K562 (cell line): Measurements from ENCODE around the gene VAMP4. TPM values are rescaled to one million over a fixed set of nuclear protein-coding genes. Genes with fewer than 3 reads are reported as not detected.

Experiments
- ATAC-seq: fragments of 200-7000 bp; cut with Tn5 transposase; 3 replicates; pipeline ENCODE4 v1.9.1; 2020; ENCODE audit warnings: moderate library complexity
- BruUV-seq: library from RNA; stranded (reverse); fragments of 400-500 nt; replicated peaks from 2 replicates; lab custom pipeline; 2021; lab: Mats Ljungman, UMichigan
- CTCF ChIA-PET: fragments of 300-600 bp; formaldehyde crosslinking; extraction: SDS; loops from one replicate; lab custom pipeline; 2021; ENCODE audit warnings: low intra/inter-chr PET ratio; lab: Yijun Ruan, JAX
- POLR2A ChIA-PET: fragments of 300-600, 350-650 bp; sonication (Branson Sonifier 250); formaldehyde crosslinking; extraction: SDS; loops from one replicate; lab custom pipeline; 2021; ENCODE audit warnings: antibody characterized with exemption, inconsistent platforms; lab: Yijun Ruan, JAX
- DNase-seq, 4 experiments: peaks; one replicate each; pipeline versions ENCODE4 v3.0.0 to v3.0.0-alpha.2; 2011 to 2018; ENCODE audit warnings: low spot score in 3 of 4, mixed read lengths in 3 of 4; ENCODE audit errors: extremely low read depth in 1 of 4
- FAIRE-seq: peaks from 2 replicates; lab custom pipeline; 2011; peaks lifted over from hg19 to GRCh38; lab: Jason Lieb, UNC
- H2AFZ ChIP-seq: 2 replicates; pipeline ENCODE4 v1.6.0; 2011; ENCODE audit warnings: low read depth, low read length, control low read depth, inconsistent platforms
- H3K27ac ChIP-seq: fragments of 200-600 bp; 3 replicates; pipeline ENCODE4 v1.8.0; 2011; ENCODE audit warnings: low read depth, mild to moderate bottlenecking, control low read depth, inconsistent platforms, low read length, moderate library complexity, mixed read lengths; ENCODE audit errors: extremely low read depth
- H3K27me3 ChIP-seq, 2 experiments: fragments of 300-600 bp in 1 of 2; 2 replicates in 1 of 2; 3 replicates in 1 of 2; pipeline versions ENCODE4 v1.6.0 to v1.8.0; 2011; ENCODE audit warnings: inconsistent platforms in 2 of 2, low read length in 2 of 2, mild to moderate bottlenecking in 1 of 2, mixed read lengths in 1 of 2, moderate library complexity in 1 of 2; ENCODE audit not compliant: control insufficient read depth in 2 of 2, insufficient read depth in 2 of 2
- H3K36me3 ChIP-seq: fragments of 300-600 bp; 3 replicates; pipeline ENCODE4 v1.8.0; 2011; ENCODE audit warnings: mild to moderate bottlenecking, low read length, inconsistent platforms; ENCODE audit not compliant: control insufficient read depth, insufficient read depth
- H3K4me1 ChIP-seq, 2 experiments: fragments of 200-600 bp in 1 of 2; replicated peaks in 1 of 2; 2 replicates in 1 of 2; 3 replicates in 1 of 2; pipeline versions ENCODE4 v1.5.1 to v1.8.0; 2011; ENCODE audit warnings: inconsistent platforms in 2 of 2, low read length in 2 of 2, mild to moderate bottlenecking in 1 of 2, mixed read lengths in 1 of 2, moderate library complexity in 1 of 2; ENCODE audit not compliant: control insufficient read depth in 2 of 2, insufficient read depth in 2 of 2
- H3K4me2 ChIP-seq: 2 replicates; pipeline ENCODE4 v1.6.1; 2011; ENCODE audit warnings: low read length, control low read depth, inconsistent platforms, mixed read lengths; ENCODE audit not compliant: insufficient read depth
- H3K4me3 ChIP-seq: fragments of 200-600 bp; sonication (generic), shearing (Covaris generic); 2 replicates; pipeline ENCODE4 v1.5.1; 2016; ENCODE audit warnings: control low read depth, inconsistent platforms
- H3K79me2 ChIP-seq: fragments of 200-600 bp; 3 replicates; pipeline ENCODE4 v1.8.0; 2011; ENCODE audit warnings: low read length, inconsistent platforms; ENCODE audit not compliant: control insufficient read depth, insufficient read depth
- H3K9ac ChIP-seq, 2 experiments: 2 replicates each; pipeline versions ENCODE4 v1.6.0 to v1.6.1; 2011; ENCODE audit warnings: low read depth in 2 of 2, low read length in 2 of 2, control low read depth in 1 of 2, inconsistent platforms in 1 of 2, mild to moderate bottlenecking in 1 of 2, mixed read lengths in 1 of 2; ENCODE audit not compliant: insufficient read depth in 1 of 2
- H3K9me1 ChIP-seq: one replicate; pipeline ENCODE4 v1.6.0; 2011; ENCODE audit warnings: inconsistent platforms, mild to moderate bottlenecking, low read length, moderate library complexity; ENCODE audit not compliant: control insufficient read depth, insufficient read depth
- H3K9me3 ChIP-seq: replicated peaks from 2 replicates; pipeline ENCODE4 v1.5.1; 2011; ENCODE audit warnings: low read depth, low read length, inconsistent platforms; ENCODE audit not compliant: control insufficient read depth, insufficient read depth
- H4K20me1 ChIP-seq: replicated peaks from 2 replicates; pipeline ENCODE4 v1.6.1; 2011; ENCODE audit warnings: low read length, inconsistent platforms, mixed read lengths; ENCODE audit not compliant: control insufficient read depth, insufficient read depth
- ARHGAP35 ChIP-seq: fragments of 450-650 bp; IDR thresholded peaks from 2 replicates; pipeline ENCODE4 v1.6.1; 2018; ENCODE audit not compliant: partially characterized antibody
- ARID2 ChIP-seq: fragments of 450-650 bp; IDR thresholded peaks from 2 replicates; pipeline ENCODE4 v1.6.1; 2017; ENCODE audit warnings: antibody characterized with exemption, mild to moderate bottlenecking
- ATF7 ChIP-seq: fragments of 450-650 bp; IDR thresholded peaks from 2 replicates; pipeline ENCODE4 v1.7.1; 2014; ENCODE audit warnings: mild to moderate bottlenecking, moderate library complexity
- BRD4 ChIP-seq: fragments of 200-600 bp; sonication (generic); IDR thresholded peaks from 2 replicates; pipeline ENCODE4 v1.6.1; 2017; ENCODE audit warnings: inconsistent platforms
- CAMTA2 ChIP-seq: fragments of 250-450 bp; sonication (Bioruptor Pico); conservative IDR thresholded peaks from 2 replicates; pipeline ENCODE4 v1.5.1; 2022
- CHD1 ChIP-seq: fragments of 200-600 bp; sonication (generic); IDR thresholded peaks from one replicate; pipeline ENCODE4 v1.6.1; 2012; ENCODE audit warnings: mild to moderate bottlenecking, moderate library complexity, low read length, inconsistent platforms
- CREM ChIP-seq: IDR thresholded peaks from 2 replicates; pipeline ENCODE4 v1.6.1; 2014; ENCODE audit warnings: antibody characterized with exemption, low read depth
- DMBX1 ChIP-seq: fragments of 250-450 bp; sonication (Bioruptor Pico); IDR thresholded peaks from 2 replicates; pipeline ENCODE4 v1.8.0; 2022; ENCODE audit warnings: inconsistent platforms, mild to moderate bottlenecking, moderate library complexity, borderline replicate concordance
- IRF9 ChIP-seq: fragments of 450-650 bp; IDR thresholded peaks from 2 replicates; pipeline ENCODE4 v1.6.1; 2016; ENCODE audit warnings: missing biosample characterization, missing genetic modification characterization
- LEF1 ChIP-seq: fragments of 450-650 bp; IDR thresholded peaks from 2 replicates; pipeline ENCODE4 v1.6.1; 2016; ENCODE audit warnings: mild to moderate bottlenecking
- NR0B1 ChIP-seq: fragments of 450-650 bp; IDR thresholded peaks from one replicate; pipeline ENCODE4 v1.6.1; 2018; ENCODE audit warnings: mild to moderate bottlenecking, moderate library complexity; ENCODE audit not compliant: partially characterized antibody
- POLR2A ChIP-seq: fragments of 450-650 bp; conservative IDR thresholded peaks from 2 replicates; pipeline ENCODE4 v1.6.1; 2016
- POLR3G ChIP-seq: IDR thresholded peaks from 2 replicates; pipeline ENCODE4 v1.6.1; 2011; ENCODE audit not compliant: insufficient read length, insufficient replicate concordance; ENCODE audit errors: extremely low read depth
- RBM17 ChIP-seq: fragments of 200-400 bp; formaldehyde crosslinking; IDR thresholded peaks from 2 replicates; pipeline ENCODE4 v1.6.1; 2017; ENCODE audit warnings: low read depth, mild to moderate bottlenecking, low read length, borderline replicate concordance
- SOX6 ChIP-seq: fragments of 450-650 bp; IDR thresholded peaks from 2 replicates; pipeline ENCODE4 v1.6.1; 2014; ENCODE audit warnings: mild to moderate bottlenecking
- SREBF2 ChIP-seq: sonication (generic); formaldehyde crosslinking; IDR thresholded peaks from 2 replicates; pipeline ENCODE4 v1.4.0; 2020; ENCODE audit warnings: mild to moderate bottlenecking, missing genetic modification reagents
- TAF1 ChIP-seq: IDR thresholded peaks from 2 replicates; pipeline ENCODE4 v1.6.1; 2011; ENCODE audit warnings: mild to moderate bottlenecking, low read length, moderate library complexity; ENCODE audit not compliant: insufficient read depth, control insufficient read depth, severe bottlenecking; ENCODE audit errors: extremely low read depth
- TCF7L2 ChIP-seq: fragments of 150-350 bp; IDR thresholded peaks from 2 replicates; pipeline ENCODE4 v1.6.1; 2016; ENCODE audit warnings: low read depth, mild to moderate bottlenecking, low read length, moderate library complexity
- ZC3H8 ChIP-seq: fragments of 450-650 bp; IDR thresholded peaks from 2 replicates; pipeline ENCODE4 v1.6.1; 2017
- ZNF134 ChIP-seq: fragments of 250-450 bp; sonication (Bioruptor Pico); conservative IDR thresholded peaks from 2 replicates; pipeline ENCODE4 v1.4.0; 2020
- WGBS: fragments of 100-300 bp; shearing (Covaris generic); methylation state at CpG from one replicate; pipeline ENCODE4 v1.1.6; 2016; ENCODE audit warnings: low coverage, mixed read lengths; ENCODE audit not compliant: insufficient coverage; ENCODE audit errors: missing lambda C conversion rate; 5-methylcytosine and 5-hydroxymethylcytosine counted together
- in situ Hi-C: fragments of 300-500 bp; cut with MboI; formaldehyde crosslinking; loops from 4 replicates; pipeline ENCODE4 v1.15.0; 2018; ENCODE audit warnings: inconsistent platforms, mixed read lengths
- intact Hi-C: fragments of 100-400 bp; cut with micrococcal nuclease; formaldehyde crosslinking; loops from 2 replicates; pipeline ENCODE4 v1.14.2; 2022
- polyA plus RNA-seq, 8 experiments: library from polyadenylated mRNA; depleted of rRNA in 4 of 8; stranded (reverse) in 5 of 8; unstranded in 3 of 8; fragments of >200 nt; fragmentation: Nextera tagmentation in 2 of 8; fragmentation: Illumina TruSeq in 1 of 8; extraction: Ambion mirVana in 2 of 8; extraction: Trizol in 1 of 8; gene quantifications; 2 replicates each; pipeline versions ENCODE4 v1.2.1 to v1.2.3, GENCODE V29; 2011 to 2014; ENCODE audit warnings: inconsistent platforms in 1 of 8, missing spikeins in 1 of 8
- total RNA-seq, 7 experiments: library from RNA; depleted of rRNA in 6 of 7; stranded (reverse); fragments of >200 nt in 6 of 7; fragmentation: Illumina TruSeq in 2 of 7; extraction: Trizol in 2 of 7; gene quantifications; 2 replicates each; pipeline versions ENCODE4 v1.2.1 to v1.2.3, GENCODE V29; 2011 to 2021; ENCODE audit warnings: low replicate concordance in 1 of 7
- TF ChIP-seq, protein P1 (sequence below): IDR thresholded peaks from 2 replicates; pipeline ENCODE4 v1.6.1; 2011; ENCODE audit warnings: borderline replicate concordance, low read depth, mild to moderate bottlenecking, moderate library complexity, low read length; ENCODE audit not compliant: insufficient read depth, poor library complexity, severe bottlenecking

The VAMP4 gene
- total and polyA plus RNA-seq, 9 of the 15 experiments (the other 6 are each of a cell fraction or from before 2014, with no cell fraction given), result 3.3 to 21.4 (median 11.9) TPM

DNA sequence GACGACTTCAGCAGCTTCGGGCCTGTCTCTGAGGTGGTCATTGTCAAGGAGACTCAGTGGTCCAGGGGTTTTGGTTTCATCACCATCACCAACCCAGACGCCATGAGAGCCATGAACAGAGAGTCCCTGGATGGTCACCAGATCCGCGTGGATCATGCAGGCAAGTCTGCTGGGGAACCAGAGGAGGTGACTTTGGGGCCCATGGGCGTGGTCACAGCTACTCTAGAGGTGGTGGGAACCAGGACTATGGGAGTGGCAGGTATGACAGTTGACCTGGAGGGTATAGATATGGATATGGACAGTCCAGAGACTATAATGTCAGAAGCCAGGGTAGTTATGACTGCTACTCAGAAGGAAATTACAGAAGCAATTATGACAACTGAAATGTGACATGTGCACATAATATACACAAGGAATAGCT is 20.3 kb upstream of the VAMP4 start:
- Histone ChIP-seq H3K27ac (peak overlapping the region; percentile 57), H3K79me2 (no peaks in the 10 kb centered on the region), H3K9ac (peak overlapping the region; percentile 40 to 57; a peak in 3 of 4 replicates), H2AFZ (peak overlapping the region; percentile 92), H3K9me1 (no peaks in the 10 kb centered on the region), H3K36me3 (no peaks in the 10 kb centered on the region), H3K4me3 (no peak overlapping the region), H4K20me1 (no peaks in the 10 kb centered on the region), H3K4me1 (peaks cover 14 to 25% of the 10 kb centered on the region in 2 experiments; a peak in 4 of 5 replicates), H3K4me2 (peak overlapping the region; percentile 79), H3K9me3 (0 out of 2 replicates have a peak, but pooled peaks cover 2% of the 10 kb centered on the region), H3K27me3 (no peaks in the 10 kb centered on the region)
- BruUV-seq, result no TSS peak
- in situ Hi-C loops (no loop called here), intact Hi-C loops (loop anchor here (2.0 kb wide), 2 partner anchors 19 kb away; partner anchors contain the start of genes METTL13 and VAMP4)
- DNase-seq (peak; percentile 76 to 95 (median 82)), FAIRE-seq (peak; percentile 93), ATAC-seq (peak; percentile 94)
- ChIA-PET CTCF (no interaction called here), POLR2A (interaction anchor here (0.7 to 1.8 kb wide), 7 partner anchors 10 to 55 kb away, joined by 3 to 10 read pairs (median 3); partner anchors contain the start of gene METTL13)
- WGBS, result 1% methylated on average over 6 of the region's 6 CpGs
- TF ChIP-seq TCF7L2 (no peak), BRD4 (no peak), ARHGAP35 (no peak), RBM17 (no peak), IRF9 (tag) (no peak), DMBX1 (CRISPR knock-in tag) (peak; percentile 62; the same call in 1 of the 2 replicates), TAF1 (peak; percentile 42), ZC3H8 (0 out of 2 replicates have a peak, but pooled peaks have one; percentile 14), ARID2 (no peak), SREBF2 (CRISPR knock-in tag) (no peak), CHD1 (no peak), LEF1 (0 out of 2 replicates have a peak, but pooled peaks have one; percentile 54), CAMTA2 (CRISPR knock-in tag) (no peak), ZNF134 (CRISPR knock-in tag) (no peak), ATF7 (peak; percentile 25; the same call in 1 of the 2 replicates), POLR3G (no peak), NR0B1 (no peak), POLR2A (peak; percentile 73), SOX6 (peak; percentile 31; the same call in 1 of the 2 replicates), CREM (peak; percentile 44; the same call in 1 of the 2 replicates)
- TF ChIP-seq, protein P1, sequence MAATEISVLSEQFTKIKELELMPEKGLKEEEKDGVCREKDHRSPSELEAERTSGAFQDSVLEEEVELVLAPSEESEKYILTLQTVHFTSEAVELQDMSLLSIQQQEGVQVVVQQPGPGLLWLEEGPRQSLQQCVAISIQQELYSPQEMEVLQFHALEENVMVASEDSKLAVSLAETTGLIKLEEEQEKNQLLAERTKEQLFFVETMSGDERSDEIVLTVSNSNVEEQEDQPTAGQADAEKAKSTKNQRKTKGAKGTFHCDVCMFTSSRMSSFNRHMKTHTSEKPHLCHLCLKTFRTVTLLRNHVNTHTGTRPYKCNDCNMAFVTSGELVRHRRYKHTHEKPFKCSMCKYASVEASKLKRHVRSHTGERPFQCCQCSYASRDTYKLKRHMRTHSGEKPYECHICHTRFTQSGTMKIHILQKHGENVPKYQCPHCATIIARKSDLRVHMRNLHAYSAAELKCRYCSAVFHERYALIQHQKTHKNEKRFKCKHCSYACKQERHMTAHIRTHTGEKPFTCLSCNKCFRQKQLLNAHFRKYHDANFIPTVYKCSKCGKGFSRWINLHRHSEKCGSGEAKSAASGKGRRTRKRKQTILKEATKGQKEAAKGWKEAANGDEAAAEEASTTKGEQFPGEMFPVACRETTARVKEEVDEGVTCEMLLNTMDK, result no peak
